ENCODE measurements around the gene PLCG2.

DNA sequence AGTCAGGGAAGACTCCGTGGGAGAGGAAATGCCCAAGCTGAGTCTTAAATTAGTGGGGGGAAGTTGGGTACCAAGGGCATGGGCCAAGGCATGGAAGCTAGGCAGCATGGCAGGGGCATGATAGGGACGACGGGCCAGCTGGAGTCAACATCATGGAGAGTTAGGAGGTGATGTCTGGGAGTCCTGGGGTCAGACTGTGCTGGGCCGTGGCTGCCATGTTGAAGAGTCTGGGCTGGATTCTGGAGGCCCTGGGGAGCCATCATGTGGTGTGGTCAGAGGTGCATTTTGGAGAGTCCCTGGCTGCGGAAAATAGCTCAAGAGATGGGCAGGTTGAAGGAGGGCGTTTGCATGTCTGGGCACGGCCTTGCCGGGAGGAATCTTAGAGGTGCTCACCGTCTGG is 146.9 kb downstream of the PLCG2 start:
- TF ChIP-seq POLR2A (IDR thresholded peaks at IDR 0.05), result no peak
- TF ChIP-seq, protein P1, sequence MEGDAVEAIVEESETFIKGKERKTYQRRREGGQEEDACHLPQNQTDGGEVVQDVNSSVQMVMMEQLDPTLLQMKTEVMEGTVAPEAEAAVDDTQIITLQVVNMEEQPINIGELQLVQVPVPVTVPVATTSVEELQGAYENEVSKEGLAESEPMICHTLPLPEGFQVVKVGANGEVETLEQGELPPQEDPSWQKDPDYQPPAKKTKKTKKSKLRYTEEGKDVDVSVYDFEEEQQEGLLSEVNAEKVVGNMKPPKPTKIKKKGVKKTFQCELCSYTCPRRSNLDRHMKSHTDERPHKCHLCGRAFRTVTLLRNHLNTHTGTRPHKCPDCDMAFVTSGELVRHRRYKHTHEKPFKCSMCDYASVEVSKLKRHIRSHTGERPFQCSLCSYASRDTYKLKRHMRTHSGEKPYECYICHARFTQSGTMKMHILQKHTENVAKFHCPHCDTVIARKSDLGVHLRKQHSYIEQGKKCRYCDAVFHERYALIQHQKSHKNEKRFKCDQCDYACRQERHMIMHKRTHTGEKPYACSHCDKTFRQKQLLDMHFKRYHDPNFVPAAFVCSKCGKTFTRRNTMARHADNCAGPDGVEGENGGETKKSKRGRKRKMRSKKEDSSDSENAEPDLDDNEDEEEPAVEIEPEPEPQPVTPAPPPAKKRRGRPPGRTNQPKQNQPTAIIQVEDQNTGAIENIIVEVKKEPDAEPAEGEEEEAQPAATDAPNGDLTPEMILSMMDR (IDR thresholded peaks at IDR 0.05), result no peak
